Ovary (tissue), 3 donors: ENCODE measurements around the gene SACM1L.

Experiments used
- CTCF ChIP-seq, 3 donors: fragments of 450-650 bp in 2 of 3; fragments of 200-600 bp in 1 of 3; IDR thresholded peaks; one replicate each; pipeline versions ENCODE4 v1.5.1 to v1.8.0; 2016 to 2022; ENCODE audit warnings: antibody characterized with exemption in 3 of 3, mild to moderate bottlenecking in 1 of 3
- EP300 ChIP-seq: sonication (generic); formaldehyde crosslinking; IDR thresholded peaks from one replicate; pipeline ENCODE4 v1.6.1; 2017; ENCODE audit warnings: antibody characterized with exemption
- POLR2A ChIP-seq: fragments of 450-650 bp; IDR thresholded peaks from one replicate; pipeline ENCODE4 v1.6.1; 2017; ENCODE audit warnings: antibody characterized with exemption, mild to moderate bottlenecking, moderate library complexity
- donor health status: DM: no; HTN: no; CAD: no.

GRCh38 chr3:45704301-45704943, 15.2 kb downstream of the SACM1L start:
- TF ChIP-seq EP300 = no peak
- no peak for TF ChIP-seq CTCF (IDR thresholded peaks at IDR 0.05)
- no peak for TF ChIP-seq POLR2A
